Measurements from ENCODE around the gene TUG1.

GRCh38 chr22:31022516-31022915 is 53.5 kb downstream of the TUG1 start:
- TF ChIP-seq YY1 (IDR thresholded peaks at IDR 0.05; ENCODE audit: low read depth, low read length) (no peak), RAD51 (IDR thresholded peaks at IDR 0.05) (no peak), POLR2AphosphoS5 (IDR thresholded peaks at IDR 0.05; ENCODE audit: low read length) (no peak), CTCF (IDR thresholded peaks at IDR 0.05 in 2 of 3, conservative IDR thresholded peaks at IDR 0.05 in 1 of 3; ENCODE audit: control insufficient read depth in 2 of 3, extremely low read depth in 1 of 3, insufficient read depth in 1 of 3, low read depth in 3 of 3, low read length in 3 of 3) (no peak), IKZF2 (IDR thresholded peaks at IDR 0.05) (no peak), POLR2A (IDR thresholded peaks at IDR 0.05; ENCODE audit: low read depth, low read length) (no peak), USF2 (IDR thresholded peaks at IDR 0.05; ENCODE audit: borderline replicate concordance, low read depth, low read length) (no peak), CREM (IDR thresholded peaks at IDR 0.05; ENCODE audit: low read depth) (no peak), HDAC6 (IDR thresholded peaks at IDR 0.05; ENCODE audit: unreplicated experiment) (no peak), EP300 (IDR thresholded peaks at IDR 0.05; ENCODE audit: borderline replicate concordance in 1 of 2, control insufficient read depth in 1 of 2, low read depth in 2 of 2, low read length in 2 of 2) (no peak), TCF3 (IDR thresholded peaks at IDR 0.05; ENCODE audit: borderline replicate concordance, insufficient read depth, low read depth, low read length) (no peak), TCF12 (IDR thresholded peaks at IDR 0.05; ENCODE audit: low read depth, low read length) (no peak), ZNF687 (IDR thresholded peaks at IDR 0.05) (no peak), SIN3A (IDR thresholded peaks at IDR 0.05; ENCODE audit: low read depth, low read length) (no peak)
